ENCODE measurements around the gene CENPU.

CENPU gene

GRCh38 chr4:184765473-184766340, 31.8 kb upstream of the CENPU start:
- CTCF ChIA-PET, result interaction anchor here (0.8 kb wide), 1 partner anchor 234 kb away, joined by 3 read pairs; no protein-coding TSS in a partner anchor
- TF ChIP-seq ZNF621 (tag by site-specific recombination; IDR thresholded peaks at IDR 0.05) (no peak), PRDM10 (tag by site-specific recombination; IDR thresholded peaks at IDR 0.05) (no peak)
- Histone ChIP-seq H3K36me3 (ENCODE audit: control insufficient read depth in 2 of 2, insufficient read depth in 1 of 2, low read length in 2 of 2) (peaks cover 0 to 73% of the 10 kb centered on the region in 2 experiments; a peak in 2 of 3 replicates), H3K4me1 (ENCODE audit: control insufficient read depth, insufficient read depth, low read length) (no peaks in the 10 kb centered on the region), H3K27ac (ENCODE audit: extremely low read depth, low read depth, low read length) (no peak overlapping the region), H3K9me3 (ENCODE audit: control insufficient read depth, insufficient read depth, low read depth, low read length) (no peaks in the 10 kb centered on the region), H3K4me3 (ENCODE audit: low read depth, low read length) (no peak overlapping the region)
- POLR2A ChIA-PET, result no interaction called here

- no peaks in the 10 kb centered on the region for H3K4me1 ChIP-seq (ENCODE audit: control insufficient read depth, insufficient read depth, low read length)
- ChIA-PET CTCF (no interaction called here), POLR2A (no interaction called here)
- peaks cover 0 to 77% of the 10 kb centered on the region in 2 experiments; a peak in 2 of 3 replicates for H3K36me3 ChIP-seq (ENCODE audit: control insufficient read depth in 2 of 2, insufficient read depth in 1 of 2, low read length in 2 of 2)
- TF ChIP-seq HOXD13 (CRISPR knock-in tag; IDR thresholded peaks at IDR 0.05; ENCODE audit: borderline replicate concordance) (no peak), ZNF600 (tag by site-specific recombination; IDR thresholded peaks at IDR 0.05) (no peak), ZNF529 (tag by site-specific recombination; IDR thresholded peaks at IDR 0.05; ENCODE audit: insufficient replicate concordance) (no peak), ZNF114 (tag by site-specific recombination; IDR thresholded peaks at IDR 0.05) (no peak), ZNF785 (tag by site-specific recombination; IDR thresholded peaks at IDR 0.05) (no peak), ZNF223 (tag by site-specific recombination; IDR thresholded peaks at IDR 0.05) (no peak), ZNF645 (tag by site-specific recombination; IDR thresholded peaks at IDR 0.05) (no peak), ZBTB8A (tag by site-specific recombination; IDR thresholded peaks at IDR 0.05) (no peak), ZNF292 (tag by site-specific recombination; IDR thresholded peaks at IDR 0.05; ENCODE audit: borderline replicate concordance, low read depth) (no peak), ZSCAN16 (tag by site-specific recombination; IDR thresholded peaks at IDR 0.05) (no peak), ZNF169 (tag by site-specific recombination; IDR thresholded peaks at IDR 0.05) (no peak), KLF10 (tag by site-specific recombination; IDR thresholded peaks at IDR 0.05) (no peak), ZNF416 (tag by site-specific recombination; IDR thresholded peaks at IDR 0.05) (no peak), ZNF239 (tag by site-specific recombination; IDR thresholded peaks at IDR 0.05) (no peak), ZNF830 (tag by site-specific recombination; IDR thresholded peaks at IDR 0.05; ENCODE audit: low read depth) (no peak), ZBTB21 (tag by site-specific recombination; IDR thresholded peaks at IDR 0.05) (no peak), ZBTB44 (tag by site-specific recombination; IDR thresholded peaks at IDR 0.05) (no peak), ZBTB6 (tag by site-specific recombination; IDR thresholded peaks at IDR 0.05) (no peak), SCRT1 (tag by site-specific recombination; IDR thresholded peaks at IDR 0.05; ENCODE audit: borderline replicate concordance) (no peak)
- no peaks in the 10 kb centered on the region for H3K9me3 ChIP-seq (ENCODE audit: control insufficient read depth, insufficient read depth, low read depth, low read length)
- no peak overlapping the region for H3K4me3 ChIP-seq (ENCODE audit: low read depth, low read length)
- no peak overlapping the region for H3K27ac ChIP-seq (ENCODE audit: extremely low read depth, low read depth, low read length)
Measured at GRCh38 chr4:184764601-184765000, 30.7 kb upstream of the CENPU start.

Data from HEK293 (cell line).